Keratinocyte (primary cell): ENCODE measurements around the gene COMMD7.

Experiments
- EZH2 ChIP-seq: IDR thresholded peaks from one replicate; pipeline ENCODE4 v1.6.1; 2012; ENCODE audit warnings: inconsistent platforms, mild to moderate bottlenecking, low read length, moderate library complexity
- TF ChIP-seq, protein P1 (sequence below), 3 experiments: IDR thresholded peaks in 1 of 3; conservative IDR thresholded peaks in 1 of 3; optimal IDR thresholded peaks in 1 of 3; 2 replicates in 2 of 3; 3 replicates in 1 of 3; pipeline versions ENCODE3 to v1.5.1; 2011; ENCODE audit warnings: low read length in 3 of 3, mild to moderate bottlenecking in 3 of 3, moderate library complexity in 2 of 3, control low read depth in 1 of 3, inconsistent platforms in 1 of 3; ENCODE audit not compliant: insufficient read depth in 2 of 3; ENCODE audit errors: extremely low read depth in 1 of 3

DNA sequence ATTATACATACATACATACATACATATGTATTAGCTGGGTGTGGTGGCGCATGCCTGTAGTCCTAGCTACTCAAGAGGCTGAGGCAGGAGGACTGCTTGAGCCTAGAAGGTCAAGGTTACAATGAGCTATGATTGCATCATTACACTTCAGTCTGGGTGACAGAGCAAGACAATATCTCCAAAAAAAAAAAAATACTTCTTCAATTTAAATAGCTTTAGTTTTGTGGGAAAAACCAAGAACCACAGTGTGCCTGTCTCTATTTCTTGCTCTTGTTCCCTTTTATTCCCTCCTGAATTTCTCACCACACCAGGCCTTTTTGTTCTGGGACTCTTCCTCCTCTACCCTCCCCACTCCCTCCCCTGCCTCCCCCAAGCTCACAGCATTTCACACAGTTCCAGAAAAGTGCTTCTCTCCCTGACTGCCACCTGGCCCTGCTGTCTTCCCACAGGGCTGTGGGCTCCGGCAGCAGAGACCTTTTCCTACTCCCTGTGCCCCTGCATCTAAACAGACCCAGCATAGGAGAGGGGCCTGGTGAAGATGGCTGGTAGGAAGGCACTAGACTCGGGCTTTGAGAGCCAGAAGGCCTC is 70.8 kb downstream of the COMMD7 start:
- TF ChIP-seq EZH2: no peak
- TF ChIP-seq, protein P1, sequence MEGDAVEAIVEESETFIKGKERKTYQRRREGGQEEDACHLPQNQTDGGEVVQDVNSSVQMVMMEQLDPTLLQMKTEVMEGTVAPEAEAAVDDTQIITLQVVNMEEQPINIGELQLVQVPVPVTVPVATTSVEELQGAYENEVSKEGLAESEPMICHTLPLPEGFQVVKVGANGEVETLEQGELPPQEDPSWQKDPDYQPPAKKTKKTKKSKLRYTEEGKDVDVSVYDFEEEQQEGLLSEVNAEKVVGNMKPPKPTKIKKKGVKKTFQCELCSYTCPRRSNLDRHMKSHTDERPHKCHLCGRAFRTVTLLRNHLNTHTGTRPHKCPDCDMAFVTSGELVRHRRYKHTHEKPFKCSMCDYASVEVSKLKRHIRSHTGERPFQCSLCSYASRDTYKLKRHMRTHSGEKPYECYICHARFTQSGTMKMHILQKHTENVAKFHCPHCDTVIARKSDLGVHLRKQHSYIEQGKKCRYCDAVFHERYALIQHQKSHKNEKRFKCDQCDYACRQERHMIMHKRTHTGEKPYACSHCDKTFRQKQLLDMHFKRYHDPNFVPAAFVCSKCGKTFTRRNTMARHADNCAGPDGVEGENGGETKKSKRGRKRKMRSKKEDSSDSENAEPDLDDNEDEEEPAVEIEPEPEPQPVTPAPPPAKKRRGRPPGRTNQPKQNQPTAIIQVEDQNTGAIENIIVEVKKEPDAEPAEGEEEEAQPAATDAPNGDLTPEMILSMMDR (optimal IDR thresholded peaks at IDR 0.05 in 1 of 3, IDR thresholded peaks at IDR 0.05 in 1 of 3, conservative IDR thresholded peaks at IDR 0.05 in 1 of 3; ENCODE audit: extremely low read depth in 1 of 3, insufficient read depth in 2 of 3, low read length in 3 of 3): no peak
